HG02970 (cell line): ENCODE data around the gene FZD2.
"Not testable (repeated sequence)": the region's sequence is repeated elsewhere in the genome, so short reads cannot be mapped to it uniquely, and the experiment has no call there.

ENCODE experiments used
- ATAC-seq: cut with Tn5 transposase; IDR thresholded peaks from one replicate; pipeline ENCODE4 v1.9.1; 2021; ENCODE audit warnings: mild to moderate bottlenecking, moderate library complexity, moderate number of reproducible peaks; ENCODE audit not compliant: unreplicated experiment, low FRiP score

Gene FZD2

DNA sequence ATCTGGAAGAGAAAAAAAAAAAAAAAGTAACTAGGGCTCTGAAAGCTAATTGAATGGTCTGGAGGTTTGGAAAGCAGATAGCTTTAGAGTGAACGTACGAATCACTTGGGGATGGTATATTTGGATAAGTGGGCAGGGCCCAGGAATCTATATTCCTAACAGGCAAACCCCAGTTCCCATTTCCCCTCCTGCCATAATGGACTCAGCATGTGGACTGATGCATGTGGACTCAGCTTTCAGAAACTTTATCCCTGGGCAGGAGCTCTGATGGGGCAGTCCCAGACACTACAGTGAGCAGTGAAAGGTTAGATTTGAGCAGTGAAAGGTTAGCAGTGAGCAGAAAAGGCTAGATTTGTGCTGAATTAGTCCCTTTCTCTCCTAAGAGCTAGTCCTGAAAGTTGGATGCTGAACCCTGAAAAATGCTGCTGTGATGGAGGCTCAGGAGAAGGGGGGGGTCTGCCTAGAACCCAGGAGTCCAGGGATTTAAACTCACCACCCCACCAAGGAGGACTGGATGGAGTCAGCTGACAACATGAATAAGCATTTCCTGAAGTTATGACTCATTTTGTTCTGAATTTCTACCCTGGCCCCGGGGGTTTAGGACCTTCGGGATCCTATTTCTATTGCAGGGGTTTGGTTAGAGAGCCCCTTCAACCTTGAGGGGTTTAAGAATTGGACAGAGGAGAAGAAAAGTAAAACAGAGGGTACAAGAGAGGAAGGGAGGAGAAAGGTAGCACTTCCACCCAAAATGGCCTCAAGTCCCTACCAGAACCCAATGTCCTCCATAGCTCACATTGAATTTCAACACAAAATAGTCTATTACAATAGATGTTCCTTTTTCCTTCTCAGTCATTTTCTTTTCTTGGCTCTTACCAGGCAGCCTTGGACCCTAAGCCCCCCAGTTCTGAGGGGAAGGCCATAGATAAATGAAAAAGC is 10.3 kb upstream of the FZD2 start:
- ATAC-seq, result no peak

DNA sequence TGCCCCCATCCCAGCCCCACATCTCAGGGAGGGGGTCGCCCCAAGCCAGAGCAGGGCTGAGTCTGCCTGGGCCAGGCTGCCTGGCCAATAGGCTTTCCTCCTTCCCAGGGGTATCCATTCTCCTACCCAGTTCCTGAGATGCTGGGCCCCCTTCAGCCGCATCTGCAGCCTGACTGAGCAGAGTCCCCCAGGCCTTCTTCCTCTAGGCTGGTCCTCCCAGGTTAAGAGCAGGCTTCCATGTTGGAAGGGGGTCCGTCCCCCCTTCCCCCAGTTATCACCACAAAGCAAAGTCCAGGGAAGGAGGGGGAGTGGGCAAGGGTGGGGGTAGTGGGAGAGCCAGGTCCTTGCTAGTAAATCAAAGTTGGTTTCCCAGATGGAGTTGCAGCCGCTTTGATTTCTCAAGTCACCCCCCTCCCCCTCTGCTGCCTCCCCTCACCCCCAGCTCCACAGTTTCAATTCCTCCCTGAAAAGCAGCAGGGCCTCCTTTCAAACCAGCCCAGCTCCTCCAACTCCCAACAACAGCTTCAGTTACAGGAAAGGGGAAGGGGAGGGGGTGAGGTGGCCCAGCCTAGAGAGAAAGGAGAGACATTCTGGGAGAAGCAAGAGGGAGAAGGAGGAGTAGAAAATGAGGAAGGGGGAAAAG is 9.5 kb upstream of the FZD2 start:
- ATAC-seq, result no peak

DNA sequence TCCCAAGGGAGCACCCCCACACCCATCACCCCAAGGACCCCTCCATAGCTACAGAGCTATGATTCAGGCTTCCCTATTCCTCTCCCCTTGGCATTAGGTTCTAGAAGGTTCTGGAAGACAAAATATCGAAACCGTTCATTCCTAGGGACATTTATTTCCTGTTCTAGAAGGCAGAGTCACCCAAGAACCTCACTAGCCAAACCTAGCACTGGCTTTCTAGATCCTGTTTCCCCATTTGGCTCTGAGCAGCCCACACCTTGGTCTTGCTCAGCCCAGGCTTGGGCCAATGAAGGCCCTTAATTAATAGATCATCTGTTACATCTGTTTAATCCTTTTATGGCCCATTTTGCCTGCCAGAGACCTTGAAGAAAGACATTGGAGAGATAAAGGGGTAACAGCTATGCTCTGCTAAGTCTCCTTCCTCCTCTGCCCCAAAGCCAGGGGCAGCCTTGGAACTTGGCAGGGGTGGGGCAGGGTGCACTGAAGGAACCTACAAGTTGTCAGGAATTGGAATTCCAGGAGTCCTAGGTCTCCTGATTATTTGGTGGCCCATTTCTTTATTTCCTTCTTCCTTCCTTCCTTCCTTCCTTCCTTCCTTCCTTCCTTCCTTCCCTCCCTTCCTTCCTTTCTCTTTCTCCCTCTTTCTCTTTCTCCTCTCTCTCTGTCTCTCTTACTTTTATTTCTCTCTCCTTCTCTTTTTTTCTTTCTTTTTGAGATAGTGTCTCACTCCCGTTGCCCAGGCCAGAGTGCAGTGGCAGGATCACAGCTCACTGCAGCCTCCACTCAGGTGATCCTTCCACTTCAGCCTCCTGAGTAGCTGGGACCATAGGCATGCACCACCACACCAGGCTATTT is 8.7 kb upstream of the FZD2 start:
- ATAC-seq, result no peak

DNA sequence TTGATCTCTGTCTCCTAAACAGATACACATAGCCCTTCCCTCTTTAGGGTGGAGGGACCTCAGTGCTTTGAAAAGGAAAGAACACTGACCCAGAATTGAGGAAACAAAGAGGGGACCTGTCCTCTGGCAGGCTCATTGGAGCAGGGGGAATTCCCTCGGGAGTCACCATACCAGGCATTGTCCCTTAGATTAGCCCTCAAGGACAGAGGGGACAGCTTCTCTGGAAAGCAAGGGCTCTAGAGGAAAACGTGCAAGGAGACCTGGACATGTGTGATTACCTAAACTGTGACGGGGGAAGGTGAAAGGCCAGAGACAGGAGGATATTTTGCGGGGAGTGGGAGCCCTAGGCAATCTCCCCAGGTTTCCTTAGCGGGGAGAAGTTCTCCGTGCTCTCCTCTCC is 7.6 kb upstream of the FZD2 start:
- ATAC-seq, result no peak

DNA sequence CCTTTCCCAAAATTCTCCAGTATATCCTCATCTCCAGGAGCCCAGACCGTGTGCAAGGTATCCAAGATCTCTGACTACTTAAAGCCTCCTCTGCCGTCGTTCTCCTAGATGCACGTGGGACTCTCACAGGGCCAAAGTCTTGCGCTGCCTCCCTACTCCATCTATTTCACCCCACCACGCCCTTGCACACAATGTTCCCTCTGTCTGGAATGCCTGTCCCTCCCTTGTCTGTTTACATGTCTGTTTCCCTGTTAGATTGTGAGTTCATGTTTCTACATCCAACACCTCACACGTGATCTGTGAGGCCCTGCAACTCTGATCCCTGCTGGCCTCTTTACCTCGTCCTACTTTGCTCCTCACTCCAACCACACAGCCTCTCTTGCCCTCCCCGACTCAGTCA is 4.9 kb upstream of the FZD2 start:
- no peak for ATAC-seq

DNA sequence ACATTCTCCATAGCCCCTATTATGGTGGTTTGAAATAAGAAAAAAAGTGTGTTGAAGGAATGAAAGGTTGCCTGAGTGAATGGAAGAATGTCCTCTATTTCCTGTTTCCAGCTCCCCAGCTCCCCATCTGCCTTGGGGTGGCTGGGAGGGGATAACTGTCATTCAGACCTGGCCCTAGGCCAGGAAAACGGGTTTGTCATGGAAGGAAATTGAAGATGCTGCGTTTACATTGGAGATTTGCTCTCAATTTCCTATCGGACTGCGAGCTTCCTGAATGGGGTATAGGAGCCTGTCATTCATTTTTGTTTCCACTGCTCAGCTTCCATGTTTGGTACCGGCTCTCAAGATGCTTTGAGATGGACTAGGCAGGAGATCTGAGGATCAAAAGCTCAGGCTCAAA is 2.2 kb upstream of the FZD2 start:
- ATAC-seq, result no peak

DNA sequence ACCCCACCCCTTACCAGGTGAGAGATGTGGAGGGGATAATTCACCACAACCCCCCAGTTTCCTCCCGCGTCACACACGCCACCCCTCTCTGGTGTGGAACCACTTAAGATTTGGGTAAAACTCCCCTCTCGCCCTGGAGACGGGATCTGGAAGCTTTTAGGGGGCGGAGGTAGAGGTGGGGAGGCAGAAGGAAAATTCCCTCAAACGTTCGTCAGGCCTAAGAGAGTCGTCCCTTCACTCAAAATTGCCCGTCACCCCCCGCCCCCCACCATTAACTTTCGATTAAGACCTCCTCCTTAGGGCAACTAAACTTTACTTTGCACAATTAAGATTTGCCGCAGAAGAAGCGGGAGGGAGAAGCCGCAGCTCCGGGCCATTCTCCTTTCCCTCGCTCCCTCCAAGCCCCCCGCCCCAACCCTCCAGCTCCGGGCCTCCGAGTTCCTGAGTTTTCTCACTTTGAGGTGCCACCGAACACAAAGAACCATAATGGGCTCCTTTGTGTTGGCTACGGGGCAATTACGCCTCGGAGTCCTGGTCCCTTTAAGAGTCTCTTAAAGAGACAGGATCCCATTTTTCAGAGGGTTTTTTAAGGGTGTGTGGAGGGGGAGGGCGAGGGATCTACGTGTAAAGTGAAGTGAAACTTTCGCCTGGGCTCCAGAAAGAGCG is 985 bp upstream of the FZD2 start:
- ATAC-seq, result no peak

DNA sequence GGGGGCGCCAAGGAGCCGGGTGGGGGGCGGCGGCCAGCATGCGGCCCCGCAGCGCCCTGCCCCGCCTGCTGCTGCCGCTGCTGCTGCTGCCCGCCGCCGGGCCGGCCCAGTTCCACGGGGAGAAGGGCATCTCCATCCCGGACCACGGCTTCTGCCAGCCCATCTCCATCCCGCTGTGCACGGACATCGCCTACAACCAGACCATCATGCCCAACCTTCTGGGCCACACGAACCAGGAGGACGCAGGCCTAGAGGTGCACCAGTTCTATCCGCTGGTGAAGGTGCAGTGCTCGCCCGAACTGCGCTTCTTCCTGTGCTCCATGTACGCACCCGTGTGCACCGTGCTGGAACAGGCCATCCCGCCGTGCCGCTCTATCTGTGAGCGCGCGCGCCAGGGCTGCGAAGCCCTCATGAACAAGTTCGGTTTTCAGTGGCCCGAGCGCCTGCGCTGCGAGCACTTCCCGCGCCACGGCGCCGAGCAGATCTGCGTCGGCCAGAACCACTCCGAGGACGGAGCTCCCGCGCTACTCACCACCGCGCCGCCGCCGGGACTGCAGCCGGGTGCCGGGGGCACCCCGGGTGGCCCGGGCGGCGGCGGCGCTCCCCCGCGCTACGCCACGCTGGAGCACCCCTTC is 484 bp downstream of the FZD2 start:
- ATAC-seq, result no peak

DNA sequence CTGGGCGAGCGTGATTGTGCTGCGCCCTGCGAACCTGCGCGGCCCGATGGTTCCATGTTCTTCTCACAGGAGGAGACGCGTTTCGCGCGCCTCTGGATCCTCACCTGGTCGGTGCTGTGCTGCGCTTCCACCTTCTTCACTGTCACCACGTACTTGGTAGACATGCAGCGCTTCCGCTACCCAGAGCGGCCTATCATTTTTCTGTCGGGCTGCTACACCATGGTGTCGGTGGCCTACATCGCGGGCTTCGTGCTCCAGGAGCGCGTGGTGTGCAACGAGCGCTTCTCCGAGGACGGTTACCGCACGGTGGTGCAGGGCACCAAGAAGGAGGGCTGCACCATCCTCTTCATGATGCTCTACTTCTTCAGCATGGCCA is 1.0 kb downstream of the FZD2 start:
- no peak for ATAC-seq

DNA sequence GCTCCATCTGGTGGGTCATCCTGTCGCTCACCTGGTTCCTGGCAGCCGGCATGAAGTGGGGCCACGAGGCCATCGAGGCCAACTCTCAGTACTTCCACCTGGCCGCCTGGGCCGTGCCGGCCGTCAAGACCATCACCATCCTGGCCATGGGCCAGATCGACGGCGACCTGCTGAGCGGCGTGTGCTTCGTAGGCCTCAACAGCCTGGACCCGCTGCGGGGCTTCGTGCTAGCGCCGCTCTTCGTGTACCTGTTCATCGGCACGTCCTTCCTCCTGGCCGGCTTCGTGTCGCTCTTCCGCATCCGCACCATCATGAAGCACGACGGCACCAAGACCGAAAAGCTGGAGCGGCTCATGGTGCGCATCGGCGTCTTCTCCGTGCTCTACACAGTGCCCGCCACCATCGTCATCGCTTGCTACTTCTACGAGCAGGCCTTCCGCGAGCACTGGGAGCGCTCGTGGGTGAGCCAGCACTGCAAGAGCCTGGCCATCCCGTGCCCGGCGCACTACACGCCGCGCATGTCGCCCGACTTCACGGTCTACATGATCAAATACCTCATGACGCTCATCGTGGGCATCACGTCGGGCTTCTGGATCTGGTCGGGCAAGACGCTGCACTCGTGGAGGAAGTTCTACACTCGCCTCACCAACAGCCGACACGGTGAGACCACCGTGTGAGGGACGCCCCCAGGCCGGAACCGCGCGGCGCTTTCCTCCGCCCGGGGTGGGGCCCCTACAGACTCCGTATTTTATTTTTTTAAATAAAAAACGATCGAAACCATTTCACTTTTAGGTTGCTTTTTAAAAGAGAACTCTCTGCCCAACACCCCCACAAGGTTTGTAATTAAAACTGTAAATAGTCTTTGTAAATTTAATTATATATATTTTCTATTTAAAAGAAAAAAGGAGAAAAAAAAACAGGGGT is 1.7 kb downstream of the FZD2 start:
- ATAC-seq, result no peak

DNA sequence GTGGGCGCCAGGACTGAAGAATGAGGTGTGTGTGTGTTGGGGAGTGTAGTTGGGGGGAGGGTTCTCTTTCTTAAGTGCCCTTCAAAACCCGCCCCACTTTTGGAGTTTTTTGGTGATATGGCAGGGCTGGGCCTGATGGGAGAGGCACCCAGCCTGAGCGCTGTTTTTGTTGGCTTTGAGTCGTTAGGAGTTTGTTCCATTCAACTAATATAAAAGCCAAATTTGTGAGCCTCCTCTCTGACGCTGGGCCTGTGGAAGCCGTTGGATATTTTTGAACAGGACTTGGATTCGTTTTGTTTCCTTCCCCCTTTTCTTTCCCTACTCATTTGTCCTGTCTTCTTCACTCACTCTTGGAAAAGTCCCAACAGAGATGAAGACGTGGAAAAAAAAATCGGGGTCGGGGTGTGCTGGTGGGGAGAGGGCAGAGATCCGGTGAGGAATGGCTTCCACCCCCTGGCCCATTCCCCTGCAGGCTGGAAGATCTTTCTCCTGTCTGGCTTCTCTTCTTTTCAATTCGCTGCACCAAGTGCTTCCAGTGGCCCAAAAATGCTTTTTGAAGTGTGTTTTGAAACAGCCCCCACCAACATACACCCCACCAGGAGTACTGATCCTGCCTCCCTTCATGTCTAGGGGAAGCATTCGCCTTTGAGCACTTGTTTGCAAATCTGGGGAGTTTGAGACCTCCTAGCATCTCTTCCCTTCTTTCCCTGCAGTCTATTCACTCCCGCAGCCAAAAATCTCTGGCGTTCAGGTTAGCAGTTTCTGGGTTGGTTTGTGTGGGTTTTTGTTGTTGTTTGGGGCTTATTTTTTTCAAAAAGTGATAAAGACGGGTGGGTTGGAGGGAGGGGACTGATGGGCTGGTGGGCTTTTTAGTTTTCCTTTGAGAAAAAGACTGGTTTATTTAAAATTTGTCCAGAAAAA is 2.6 kb downstream of the FZD2 start:
- no peak for ATAC-seq

DNA sequence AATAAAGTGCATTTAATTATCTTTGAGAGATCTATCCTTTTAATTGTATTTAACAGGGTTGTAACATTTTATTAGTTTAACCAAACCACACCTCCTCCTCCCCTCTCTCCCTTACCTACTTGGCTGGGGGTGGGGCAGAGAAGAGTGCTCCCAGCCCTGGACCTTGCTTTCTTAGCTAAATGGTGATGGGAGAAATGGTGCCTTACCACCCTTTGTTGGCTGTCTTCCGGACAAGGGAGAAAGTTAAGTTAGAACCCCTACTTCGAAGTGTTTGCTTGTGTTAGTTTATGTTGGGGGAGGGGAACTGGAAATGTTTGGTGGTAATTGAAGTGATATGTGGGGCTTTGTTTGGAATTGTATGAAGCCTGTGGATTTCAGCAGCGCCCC is 3.9 kb downstream of the FZD2 start:
- no peak for ATAC-seq

DNA sequence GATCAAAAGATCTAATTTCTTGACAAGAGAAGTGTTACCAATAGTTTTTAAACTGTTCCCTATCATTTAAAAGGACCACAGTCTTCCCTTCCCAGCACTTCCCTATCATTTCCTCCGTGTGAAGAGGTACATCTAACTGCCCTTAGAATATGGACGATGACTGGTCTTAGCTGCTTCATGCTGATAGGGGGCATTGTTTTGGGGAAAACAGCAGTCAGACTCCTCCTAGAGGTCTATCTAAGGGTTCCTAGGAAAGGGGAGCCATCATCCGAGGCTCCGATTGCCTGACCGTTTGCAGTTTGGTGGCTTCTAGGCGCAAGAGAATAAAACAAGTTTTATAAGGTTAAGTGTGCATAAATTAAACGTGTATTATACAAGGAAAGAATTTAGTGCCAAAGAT is 7.1 kb downstream of the FZD2 start:
- no peak for ATAC-seq

DNA sequence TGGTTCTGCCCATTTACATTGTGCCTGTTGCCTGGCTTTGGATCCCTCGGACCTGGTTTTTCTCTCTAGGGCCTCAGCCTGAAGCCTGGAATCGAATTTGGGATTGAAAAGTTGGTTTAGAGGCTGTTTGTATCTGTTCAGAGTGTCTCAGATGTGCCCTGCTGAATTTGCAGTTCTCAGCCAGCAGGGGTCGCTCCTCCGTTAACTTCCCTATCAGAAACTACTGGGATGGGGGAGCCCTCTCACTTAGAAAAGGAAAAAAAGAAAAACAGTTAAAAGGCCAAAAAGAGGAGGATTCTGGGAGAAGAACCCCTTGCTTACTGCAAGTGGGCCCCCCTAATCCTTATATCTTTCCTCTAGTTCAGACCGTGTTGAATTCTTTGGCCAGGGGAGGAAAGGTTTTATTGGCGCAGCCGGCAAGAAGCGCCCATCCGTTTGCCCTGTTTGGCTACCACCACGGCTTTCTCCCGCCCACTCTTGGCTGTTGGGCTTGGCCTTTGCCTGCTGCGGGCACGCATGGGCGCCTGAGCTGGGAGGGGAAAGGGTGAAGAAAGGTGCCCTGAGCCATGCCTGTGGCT is 8.7 kb downstream of the FZD2 start:
- no peak for ATAC-seq

DNA sequence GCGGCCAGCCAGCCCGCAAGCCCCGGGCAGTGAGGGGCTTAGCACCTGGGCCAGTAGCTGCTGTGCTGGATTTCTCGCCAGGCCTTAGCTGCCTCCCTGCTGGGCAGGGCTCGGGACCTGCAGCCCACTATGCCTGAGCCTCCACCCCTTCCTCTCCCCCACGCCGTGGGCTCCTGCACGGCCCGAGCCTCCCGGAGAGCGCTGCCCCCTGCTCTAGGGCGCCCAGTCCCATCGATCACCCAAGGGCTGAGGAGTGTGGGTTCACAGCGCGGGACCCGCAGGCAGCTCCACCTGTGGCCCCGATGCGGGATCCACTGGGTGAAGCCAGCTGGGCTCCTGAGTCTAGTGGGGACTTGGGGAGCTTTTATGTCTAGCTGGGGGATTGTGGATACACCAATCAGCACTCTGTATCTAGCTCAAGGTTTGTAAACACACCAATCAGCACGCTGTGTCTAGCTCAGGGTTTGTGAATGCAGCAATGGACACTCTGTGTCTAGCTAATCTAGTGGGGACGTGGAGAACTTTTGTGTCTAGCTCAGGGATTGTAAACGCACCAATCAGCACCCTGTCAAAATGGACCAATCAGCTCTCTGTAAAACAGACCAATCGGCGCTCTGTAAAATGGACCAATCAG is 11.1 kb downstream of the FZD2 start:
- ATAC-seq, result not testable (repeated sequence)

DNA sequence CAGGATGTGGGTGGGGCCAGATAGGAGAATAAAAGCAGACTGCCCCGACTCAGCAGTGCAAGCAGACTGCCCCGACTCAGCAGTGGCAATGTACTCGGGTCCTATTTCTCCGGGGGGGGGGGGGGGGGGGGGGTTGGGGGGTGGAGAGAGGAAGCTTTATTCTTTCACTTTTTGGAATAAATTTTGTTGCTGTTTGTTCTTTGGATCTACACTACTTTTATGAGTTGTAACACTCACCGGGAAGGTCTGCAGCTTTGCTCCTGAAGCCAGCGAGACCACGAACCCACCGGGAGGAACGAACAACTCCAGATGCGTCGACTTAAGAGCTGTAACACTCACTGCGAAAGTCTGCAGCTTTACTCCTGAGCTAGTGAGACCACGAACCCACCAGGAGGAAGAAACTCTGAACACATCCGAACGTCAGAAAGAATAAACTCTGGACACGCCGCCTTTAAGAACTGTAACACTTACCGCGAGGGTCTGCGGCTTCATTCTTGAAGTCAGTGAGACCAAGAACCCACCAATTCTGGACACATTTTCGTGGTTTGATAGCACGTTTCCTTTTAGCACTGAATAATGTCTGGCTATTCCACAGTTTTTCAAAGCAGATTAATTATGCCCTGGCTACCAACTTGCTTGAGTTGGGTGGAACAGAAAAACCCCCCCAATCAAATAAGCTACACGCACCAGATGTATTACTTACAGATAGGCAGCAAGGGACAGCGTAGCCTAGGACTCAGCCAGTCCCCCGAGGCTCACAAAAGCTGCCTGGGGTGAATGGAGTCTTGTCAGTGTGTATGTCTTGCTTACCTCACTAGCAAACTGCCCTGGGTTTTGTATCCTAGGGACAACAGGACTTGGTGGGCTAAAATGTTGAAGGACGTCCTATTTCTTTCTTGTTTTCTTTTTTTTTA is 11.9 kb downstream of the FZD2 start:
- no peak for ATAC-seq
